ENCODE measurements around the gene ATP1B4. TPM values are rescaled to one million over a fixed set of nuclear protein-coding genes. Genes with fewer than 3 reads are reported as not detected.

The ATP1B4 gene
- total RNA-seq, 2 experiments from 2014 or later, result not detected

DNA sequence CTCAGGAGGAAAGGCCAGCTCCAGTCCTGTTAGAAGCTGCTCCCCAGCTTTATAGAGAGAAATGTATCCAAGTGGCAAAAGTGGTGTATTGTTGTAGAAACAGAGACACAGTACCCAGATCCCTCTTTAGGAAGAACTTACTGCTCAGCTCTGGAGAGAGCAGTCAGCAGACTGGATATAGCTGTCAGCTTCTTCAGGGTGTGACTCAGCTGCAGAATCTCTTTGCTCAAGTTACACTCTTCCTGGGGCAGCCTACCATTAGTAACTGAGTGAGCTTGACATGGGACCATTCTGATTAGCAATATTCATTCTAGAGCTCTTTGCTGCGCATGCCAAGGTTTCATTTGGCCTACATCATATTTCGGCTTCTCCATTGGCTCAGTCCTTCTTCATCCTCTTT lies 40.5 kb downstream of the ATP1B4 start:
- DNase-seq (no peak), ATAC-seq (no peak)
- peaks cover 6% of the 10 kb centered on the region for H3K27me3 Mint-ChIP-seq
- H3K4me1 Mint-ChIP-seq, result no peaks in the 10 kb centered on the region
- H3K9me3 Mint-ChIP-seq (ENCODE audit: low read depth), result no peaks in the 10 kb centered on the region
- CTCF ChIA-PET, result no interaction called here
- no peaks in the 10 kb centered on the region for H3K36me3 Mint-ChIP-seq
- no peak overlapping the region for H3K27ac Mint-ChIP-seq
- H3K4me3 Mint-ChIP-seq, result no peak overlapping the region

DNA sequence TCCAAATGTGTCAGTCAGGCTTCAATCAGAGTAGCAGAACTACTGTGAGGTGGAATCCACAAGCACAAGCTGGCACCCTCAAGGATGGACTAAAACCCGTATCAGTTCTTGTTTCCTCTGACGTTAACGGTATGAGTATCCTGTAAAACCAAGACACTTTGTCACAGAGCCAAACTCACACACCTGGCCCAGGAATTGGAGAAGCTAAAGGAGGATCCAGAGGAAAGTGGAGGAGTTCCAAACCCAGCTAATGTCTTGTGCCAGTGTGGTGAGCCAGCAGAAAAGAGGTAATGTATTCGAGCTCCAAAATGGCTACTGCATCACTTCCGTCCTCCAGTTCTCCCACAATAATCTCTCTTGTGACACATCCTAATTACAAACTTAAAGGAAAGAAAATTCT lies 44.7 kb downstream of the ATP1B4 start:
- Mint-ChIP-seq H3K9me3 (ENCODE audit: low read depth) (peaks cover 2% of the 10 kb centered on the region), H3K4me3 (no peak overlapping the region), H3K4me1 (no peaks in the 10 kb centered on the region), H3K36me3 (no peaks in the 10 kb centered on the region), H3K27me3 (peaks cover 2% of the 10 kb centered on the region), H3K27ac (no peak overlapping the region)
- CTCF ChIA-PET, result no interaction called here
- ATAC-seq (no peak), DNase-seq (no peak)

DNA sequence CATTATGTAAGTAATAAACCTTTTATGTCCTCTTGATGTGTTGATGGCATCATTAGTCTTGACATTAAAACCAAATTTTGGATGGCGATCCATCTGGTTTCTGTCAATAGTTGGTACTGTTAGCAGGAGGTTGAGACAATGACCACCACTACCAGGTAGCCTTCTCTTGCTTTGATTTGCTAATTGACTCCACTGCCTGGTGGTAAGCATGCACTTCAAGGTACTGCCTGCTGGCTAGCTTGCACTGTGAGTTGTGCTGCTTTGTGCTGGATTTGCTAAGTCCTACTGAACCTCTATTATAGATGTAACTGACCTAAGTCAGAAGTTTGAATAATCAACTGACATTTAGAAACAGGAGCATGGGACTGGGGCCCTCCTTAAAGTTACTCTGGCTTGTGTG lies 46.3 kb downstream of the ATP1B4 start:
- H3K4me3 Mint-ChIP-seq, result no peak overlapping the region
- peaks cover 2% of the 10 kb centered on the region for H3K27me3 Mint-ChIP-seq
- peaks cover 2% of the 10 kb centered on the region for H3K9me3 Mint-ChIP-seq (ENCODE audit: low read depth)
- ATAC-seq, result no peak
- H3K27ac Mint-ChIP-seq, result no peak overlapping the region
- no peak for DNase-seq
- CTCF ChIA-PET, result no interaction called here
- no peaks in the 10 kb centered on the region for H3K4me1 Mint-ChIP-seq
- no peaks in the 10 kb centered on the region for H3K36me3 Mint-ChIP-seq

DNA sequence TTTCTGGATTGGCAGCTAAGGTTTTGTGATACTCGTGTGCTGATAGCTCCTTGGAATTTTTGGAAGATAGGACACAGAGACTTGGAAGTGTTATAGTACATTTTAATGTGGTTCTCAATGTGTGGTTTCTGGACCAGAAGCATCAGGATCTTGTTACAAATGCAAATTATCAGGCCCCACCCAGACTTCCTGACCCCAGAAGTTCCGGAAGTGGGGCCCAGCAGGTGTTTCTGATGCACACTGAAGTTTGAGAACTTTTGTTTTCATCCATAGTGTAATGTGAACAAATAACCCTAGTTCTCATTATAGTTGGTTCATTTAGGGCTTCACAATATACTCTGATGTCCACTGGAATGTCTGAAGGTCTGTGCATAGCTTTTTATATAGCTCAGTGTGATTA lies 57.6 kb downstream of the ATP1B4 start:
- CTCF ChIA-PET, result no interaction called here
- no peak overlapping the region for H3K4me3 Mint-ChIP-seq
- H3K36me3 Mint-ChIP-seq, result no peaks in the 10 kb centered on the region
- peaks cover 12% of the 10 kb centered on the region for H3K4me1 Mint-ChIP-seq
- H3K27ac Mint-ChIP-seq, result peak overlapping the region; percentile 62
- ATAC-seq, result no peak
- peak; percentile 44 for DNase-seq
- H3K9me3 Mint-ChIP-seq (ENCODE audit: low read depth), result no peaks in the 10 kb centered on the region
- H3K27me3 Mint-ChIP-seq, result no peaks in the 10 kb centered on the region

DNA sequence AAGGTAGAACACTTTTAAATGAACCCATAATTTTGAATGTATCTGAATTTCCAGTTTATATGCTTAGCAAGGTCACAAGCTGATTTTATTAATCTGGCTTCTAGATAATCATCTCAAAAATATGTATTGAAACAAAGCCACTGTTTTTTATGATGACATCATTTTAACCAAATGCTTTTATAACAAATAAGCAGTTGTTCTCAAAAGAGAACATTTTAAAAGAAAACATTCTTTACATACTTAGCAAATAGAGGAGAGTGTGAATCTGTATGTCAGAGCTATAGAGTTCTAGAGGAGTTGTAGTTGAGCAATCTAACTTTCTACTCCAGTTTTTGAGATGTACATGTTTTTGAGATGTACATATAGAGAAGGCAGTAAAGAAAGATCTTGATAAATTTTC lies 64.7 kb downstream of the ATP1B4 start:
- CTCF ChIA-PET, result no interaction called here
- ATAC-seq, result no peak

DNA sequence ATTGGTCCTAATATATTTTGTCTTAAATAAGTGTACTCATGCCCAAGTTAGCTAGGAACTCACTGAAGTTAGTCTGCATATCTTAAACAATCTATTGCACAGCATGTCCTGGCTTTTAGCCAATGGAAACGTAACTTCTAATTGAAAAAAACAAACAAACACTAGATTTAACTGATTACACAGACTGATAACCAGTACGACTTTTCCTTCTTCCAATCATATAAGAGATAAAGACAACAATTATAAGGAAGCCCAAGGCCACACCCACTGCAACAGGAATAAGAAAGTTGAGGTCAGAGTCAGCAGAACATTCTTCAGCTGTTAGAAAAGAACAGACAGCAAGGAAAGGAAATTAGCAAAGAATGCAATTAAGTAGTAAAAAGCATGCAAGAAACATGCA lies 66.4 kb downstream of the ATP1B4 start:
- Mint-ChIP-seq H3K27ac (no peak overlapping the region), H3K4me1 (peaks cover 11% of the 10 kb centered on the region), H3K36me3 (peaks cover 7% of the 10 kb centered on the region), H3K9me3 (ENCODE audit: low read depth) (no peaks in the 10 kb centered on the region), H3K4me3 (no peak overlapping the region), H3K27me3 (no peaks in the 10 kb centered on the region)
- ATAC-seq (no peak), DNase-seq (no peak)
- CTCF ChIA-PET, result no interaction called here

More for the DNA sequence above, 64.7 kb downstream of the ATP1B4 start:
- no peak for DNase-seq
- H3K27ac Mint-ChIP-seq, result no peak overlapping the region
- no peaks in the 10 kb centered on the region for H3K9me3 Mint-ChIP-seq (ENCODE audit: low read depth)
- peaks cover 11% of the 10 kb centered on the region for H3K4me1 Mint-ChIP-seq
- H3K4me3 Mint-ChIP-seq, result no peak overlapping the region
- H3K27me3 Mint-ChIP-seq, result no peaks in the 10 kb centered on the region
- H3K36me3 Mint-ChIP-seq, result peaks cover 3% of the 10 kb centered on the region

DNA sequence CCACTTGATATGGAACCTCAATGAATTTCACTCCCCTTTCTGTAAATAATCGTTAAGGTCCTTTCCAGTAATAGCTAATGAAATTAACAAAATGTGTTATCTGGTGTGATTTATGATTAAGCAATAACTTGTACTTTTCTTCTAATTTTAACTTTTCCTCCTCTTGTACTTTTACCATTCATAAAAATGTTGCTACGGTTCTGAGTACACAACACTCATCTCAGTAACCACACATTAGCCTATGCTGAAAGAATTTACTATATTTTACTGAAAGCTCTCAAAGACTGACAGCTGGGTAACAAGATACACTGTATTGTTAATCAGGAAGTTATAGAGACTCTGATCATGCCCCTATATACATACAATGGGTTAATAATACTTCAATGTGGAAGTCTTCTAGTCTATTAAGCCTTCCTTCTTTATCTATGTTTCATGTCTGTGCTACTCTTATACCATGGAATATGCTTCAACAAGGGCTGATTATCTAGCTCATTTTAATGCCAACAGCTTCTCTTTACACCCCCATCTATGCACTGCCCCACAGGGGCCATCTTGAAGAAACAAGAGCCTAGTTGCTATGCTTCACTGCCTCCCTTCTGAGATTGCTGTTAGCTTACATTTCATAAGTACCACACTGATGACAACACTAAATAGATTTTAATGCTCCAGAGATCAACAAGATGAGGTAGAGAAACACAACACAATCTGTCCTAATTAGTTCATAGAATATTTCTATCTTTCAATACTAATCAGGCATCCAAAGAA lies 68.1 kb downstream of the ATP1B4 start:
- Mint-ChIP-seq H3K9me3 (ENCODE audit: low read depth) (no peaks in the 10 kb centered on the region), H3K4me1 (peaks cover 11% of the 10 kb centered on the region), H3K27ac (no peak overlapping the region), H3K4me3 (no peak overlapping the region), H3K36me3 (peaks cover 8% of the 10 kb centered on the region), H3K27me3 (no peaks in the 10 kb centered on the region)
- ATAC-seq (no peak), DNase-seq (no peak)
- CTCF ChIA-PET, result interaction anchor here (1.0 kb wide), 1 partner anchor 86 kb away, joined by 3 read pairs; no protein-coding TSS in a partner anchor

Other genes starting within 250 kb of the ATP1B4 start
- not detected for gene RHOXF1, start 246.2 kb upstream of the ATP1B4 start, total RNA-seq
- gene RHOXF2, start 203.5 kb upstream of the ATP1B4 start, total RNA-seq, result not detected
- gene ZBTB33, start 111.3 kb upstream of the ATP1B4 start, total RNA-seq, result 10 to 100 TPM; 16.9 to 17.4 TPM
- under 1 TPM in 1 of 2 experiments, not detected in 1; 0.15 TPM for gene TMEM255A, start 50.6 kb upstream of the ATP1B4 start, total RNA-seq
- 10 to 100 TPM; 41.2 to 44.7 TPM for gene LAMP2, start 107.2 kb downstream of the ATP1B4 start, total RNA-seq
- 10 to 100 TPM; 31.1 to 32.9 TPM for gene CUL4B, start 198.9 kb downstream of the ATP1B4 start, total RNA-seq
- 10 to 100 TPM; 45.7 to 57.6 TPM for gene MCTS1, start 242.0 kb downstream of the ATP1B4 start, total RNA-seq